ENCODE measurements around the gene PAGE5.

DNA sequence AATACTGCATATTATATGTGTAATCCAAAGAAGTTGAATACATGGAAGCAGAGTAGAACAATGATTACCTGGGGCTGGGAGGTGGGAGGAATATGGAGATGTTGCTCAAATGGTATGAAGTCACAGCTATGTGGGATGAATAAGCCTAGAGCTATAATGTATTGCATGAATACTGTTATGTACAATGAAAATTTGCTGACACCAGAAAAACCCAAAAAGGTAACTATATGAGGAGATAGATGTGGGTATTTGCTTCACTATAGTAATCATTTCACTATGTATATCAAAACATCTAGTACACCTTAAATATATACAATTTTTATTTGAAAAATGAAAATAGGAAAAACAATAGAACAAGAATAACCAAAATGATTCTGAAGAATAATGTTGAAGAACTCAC, 33.4 kb downstream of the PAGE5 start:
- TF ChIP-seq, protein P1, sequence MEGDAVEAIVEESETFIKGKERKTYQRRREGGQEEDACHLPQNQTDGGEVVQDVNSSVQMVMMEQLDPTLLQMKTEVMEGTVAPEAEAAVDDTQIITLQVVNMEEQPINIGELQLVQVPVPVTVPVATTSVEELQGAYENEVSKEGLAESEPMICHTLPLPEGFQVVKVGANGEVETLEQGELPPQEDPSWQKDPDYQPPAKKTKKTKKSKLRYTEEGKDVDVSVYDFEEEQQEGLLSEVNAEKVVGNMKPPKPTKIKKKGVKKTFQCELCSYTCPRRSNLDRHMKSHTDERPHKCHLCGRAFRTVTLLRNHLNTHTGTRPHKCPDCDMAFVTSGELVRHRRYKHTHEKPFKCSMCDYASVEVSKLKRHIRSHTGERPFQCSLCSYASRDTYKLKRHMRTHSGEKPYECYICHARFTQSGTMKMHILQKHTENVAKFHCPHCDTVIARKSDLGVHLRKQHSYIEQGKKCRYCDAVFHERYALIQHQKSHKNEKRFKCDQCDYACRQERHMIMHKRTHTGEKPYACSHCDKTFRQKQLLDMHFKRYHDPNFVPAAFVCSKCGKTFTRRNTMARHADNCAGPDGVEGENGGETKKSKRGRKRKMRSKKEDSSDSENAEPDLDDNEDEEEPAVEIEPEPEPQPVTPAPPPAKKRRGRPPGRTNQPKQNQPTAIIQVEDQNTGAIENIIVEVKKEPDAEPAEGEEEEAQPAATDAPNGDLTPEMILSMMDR (IDR thresholded peaks at IDR 0.05 in 4 of 5, conservative IDR thresholded peaks at IDR 0.05 in 1 of 5), result no peak
- TF ChIP-seq POLR2A (IDR thresholded peaks at IDR 0.05), result no peak
